GM23338 (cell line): ENCODE data around the gene SPATS2. TPM values are rescaled to one million over a fixed set of nuclear protein-coding genes. Genes with fewer than 3 reads are reported as not detected.

Experiments
- ATAC-seq: fragments of 200-7000 bp; cut with Tn5 transposase; 3 replicates; pipeline ENCODE4 v1.9.1; 2020
- DNase-seq: peaks from one replicate; pipeline ENCODE4 v3.0.0-alpha.2; 2015; ENCODE audit warnings: low spot score
- H2AFZ ChIP-seq: fragments of 200-600 bp; sonication (generic); 2 replicates; pipeline ENCODE4 v1.8.0; 2016; ENCODE audit warnings: antibody characterized with exemption, mild to moderate bottlenecking, moderate library complexity
- H3F3A ChIP-seq: fragments of 200-600 bp; sonication (generic); replicated peaks from 2 replicates; pipeline ENCODE4 v1.8.0; 2017; ENCODE audit warnings: antibody characterized with exemption, mixed run types, low read depth
- H3K27ac ChIP-seq: fragments of 200-600 bp; sonication (generic); 2 replicates; pipeline ENCODE4 v1.6.1; 2016; ENCODE audit warnings: low read depth
- H3K27me3 ChIP-seq: fragments of 200-600 bp; sonication (generic); 2 replicates; pipeline ENCODE4 v1.8.0; 2016; ENCODE audit warnings: mild to moderate bottlenecking, mixed run types, moderate library complexity; ENCODE audit not compliant: insufficient read depth
- H3K36me3 ChIP-seq: fragments of 200-600 bp; sonication (generic); 2 replicates; pipeline ENCODE4 v1.8.0; 2016; ENCODE audit warnings: mild to moderate bottlenecking; ENCODE audit not compliant: insufficient read depth
- H3K4me1 ChIP-seq: fragments of 200-600 bp; sonication (generic); 2 replicates; pipeline ENCODE4 v1.8.0; 2016; ENCODE audit warnings: mild to moderate bottlenecking, moderate library complexity; ENCODE audit not compliant: insufficient read depth
- H3K4me2 ChIP-seq: fragments of 200-600 bp; sonication (generic); 2 replicates; pipeline ENCODE4 v1.7.1; 2017; ENCODE audit warnings: mixed run types
- H3K4me3 ChIP-seq: fragments of 200-600 bp; sonication (generic); 2 replicates; pipeline ENCODE4 v1.6.1; 2016; ENCODE audit warnings: mixed run types
- H3K79me2 ChIP-seq: fragments of 200-600 bp; sonication (generic); replicated peaks from 2 replicates; pipeline ENCODE4 v1.8.0; 2017; ENCODE audit warnings: mild to moderate bottlenecking; ENCODE audit not compliant: insufficient read depth
- H3K9me2 ChIP-seq: fragments of 200-600 bp; sonication (generic); 2 replicates; pipeline ENCODE4 v1.8.0; 2017; ENCODE audit not compliant: insufficient read depth
- H4K20me1 ChIP-seq: fragments of 200-600 bp; sonication (generic); replicated peaks from 2 replicates; pipeline ENCODE4 v1.8.0; 2017; ENCODE audit warnings: mild to moderate bottlenecking; ENCODE audit not compliant: insufficient read depth
- H3K27ac Mint-ChIP-seq: 2 replicates; pipeline ENCODE4 v1.8.0; 2020; ENCODE audit warnings: inconsistent platforms, mild to moderate bottlenecking, moderate library complexity, mixed read lengths
- H3K27me3 Mint-ChIP-seq: 3 replicates; pipeline ENCODE4 v1.8.0; 2022; ENCODE audit warnings: low read depth, mild to moderate bottlenecking, moderate library complexity, mixed read lengths, inconsistent platforms; ENCODE audit not compliant: insufficient read depth, poor library complexity
- H3K36me3 Mint-ChIP-seq: 3 replicates; pipeline ENCODE4 v1.8.0; 2021; ENCODE audit warnings: low read depth, mild to moderate bottlenecking, inconsistent platforms, moderate library complexity, mixed read lengths
- H3K4me1 Mint-ChIP-seq: 3 replicates; pipeline ENCODE4 v1.8.0; 2020; ENCODE audit warnings: mild to moderate bottlenecking, inconsistent platforms, mixed read lengths
- H3K4me3 Mint-ChIP-seq: 3 replicates; pipeline ENCODE4 v1.8.0; 2021; ENCODE audit warnings: moderate library complexity, mild to moderate bottlenecking, inconsistent platforms, mixed read lengths
- H3K9me3 Mint-ChIP-seq: 3 replicates; pipeline ENCODE4 v1.8.0; 2020; ENCODE audit warnings: moderate library complexity, mild to moderate bottlenecking, inconsistent platforms, mixed read lengths
- EZH2phosphoT487 ChIP-seq: fragments of 200-600 bp; sonication (generic); IDR thresholded peaks from one replicate; pipeline ENCODE4 v1.8.1; 2018; ENCODE audit warnings: antibody characterized with exemption; ENCODE audit not compliant: unreplicated experiment
- ZNF114 ChIP-seq: fragments of 250-450 bp; sonication (Bioruptor Pico); IDR thresholded peaks from 2 replicates; pipeline ENCODE4 v1.5.0; 2020; ENCODE audit warnings: mild to moderate bottlenecking, moderate library complexity
- ZNF331 ChIP-seq: fragments of 250-450 bp; sonication (Bioruptor Pico); IDR thresholded peaks from 2 replicates; pipeline ENCODE4 v1.5.0; 2020; ENCODE audit warnings: low read depth, mild to moderate bottlenecking, moderate library complexity
- polyA plus RNA-seq: library from polyadenylated mRNA; unstranded; fragments of >200 nt; fragmentation: Nextera tagmentation; extraction: Ambion mirVana; gene quantifications from 2 replicates; pipeline ENCODE4 v1.2.1, GENCODE V29; 2016
- total RNA-seq: library from RNA; depleted of rRNA; stranded (reverse); fragments of >200 nt; shearing (Covaris generic); gene quantifications from 2 replicates; pipeline ENCODE4 v1.2.3, GENCODE V29; 2014
- TF ChIP-seq, protein P1 (sequence below): fragments of 250-450 bp; sonication (Bioruptor Pico); IDR thresholded peaks from 2 replicates; pipeline ENCODE4 v1.5.0; 2020; ENCODE audit warnings: mild to moderate bottlenecking, moderate library complexity
- TF ChIP-seq, protein P2 (sequence below), 2 experiments: fragments of 200-600 bp in 1 of 2; sonication (generic) in 1 of 2; conservative IDR thresholded peaks; 2 replicates each; pipeline versions ENCODE4 v1.5.1 to v1.6.1; 2016 to 2017; ENCODE audit warnings: antibody characterized with exemption in 2 of 2, low read depth in 2 of 2, mild to moderate bottlenecking in 2 of 2, moderate library complexity in 1 of 2

SPATS2 gene
- total and polyA plus RNA-seq, 2 experiments from 2014 or later: 20.6 to 61.0 TPM

DNA sequence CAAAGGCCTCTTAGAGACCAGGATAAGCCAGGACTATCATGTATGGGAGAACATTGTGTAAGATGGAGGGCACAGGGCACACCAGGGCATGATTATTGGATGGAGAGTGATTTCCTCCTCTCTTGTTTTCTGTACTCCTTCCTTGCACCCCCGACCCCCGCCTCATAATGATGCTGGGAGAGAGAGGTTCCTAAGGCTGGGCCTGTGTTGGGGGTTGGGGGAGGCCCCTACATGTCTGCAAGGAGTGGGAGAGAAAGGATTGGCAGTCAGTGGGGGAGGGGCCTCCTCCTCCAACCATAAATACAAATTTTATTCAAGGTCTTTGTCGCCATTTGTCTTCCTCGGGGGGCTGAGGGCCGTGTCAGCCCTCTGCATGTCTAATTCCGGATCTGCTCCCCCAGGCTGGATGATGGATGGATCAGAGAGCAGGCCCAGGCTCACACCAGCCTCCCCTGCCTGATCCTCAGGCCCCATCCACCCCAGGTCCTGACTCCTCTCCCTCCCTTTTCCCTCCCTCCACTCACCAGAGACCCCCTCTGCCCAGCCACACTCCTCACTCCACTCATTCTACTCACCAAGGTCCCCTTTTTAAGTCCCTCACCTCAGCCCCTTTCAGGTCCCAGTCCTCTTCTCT, 28.3 kb upstream of the SPATS2 start:
- H3K9me3 Mint-ChIP-seq: peaks cover 9% of the 10 kb centered on the region
- Histone ChIP-seq H3K4me1 (peaks cover 52% of the 10 kb centered on the region), H3K27me3 (peaks cover 99% of the 10 kb centered on the region), H2AFZ (no peak overlapping the region), H3K4me3 (peak overlapping the region; percentile 58; the same call in 1 of the 2 replicates), H3K9me2 (no peaks in the 10 kb centered on the region), H3K27ac (no peak overlapping the region), H3K36me3 (no peaks in the 10 kb centered on the region), H3K4me2 (peak overlapping the region; percentile 88), H3K79me2 (no peaks in the 10 kb centered on the region), H3F3A (peaks cover 35% of the 10 kb centered on the region), H4K20me1 (peaks cover 22% of the 10 kb centered on the region)
- TF ChIP-seq, protein P1, sequence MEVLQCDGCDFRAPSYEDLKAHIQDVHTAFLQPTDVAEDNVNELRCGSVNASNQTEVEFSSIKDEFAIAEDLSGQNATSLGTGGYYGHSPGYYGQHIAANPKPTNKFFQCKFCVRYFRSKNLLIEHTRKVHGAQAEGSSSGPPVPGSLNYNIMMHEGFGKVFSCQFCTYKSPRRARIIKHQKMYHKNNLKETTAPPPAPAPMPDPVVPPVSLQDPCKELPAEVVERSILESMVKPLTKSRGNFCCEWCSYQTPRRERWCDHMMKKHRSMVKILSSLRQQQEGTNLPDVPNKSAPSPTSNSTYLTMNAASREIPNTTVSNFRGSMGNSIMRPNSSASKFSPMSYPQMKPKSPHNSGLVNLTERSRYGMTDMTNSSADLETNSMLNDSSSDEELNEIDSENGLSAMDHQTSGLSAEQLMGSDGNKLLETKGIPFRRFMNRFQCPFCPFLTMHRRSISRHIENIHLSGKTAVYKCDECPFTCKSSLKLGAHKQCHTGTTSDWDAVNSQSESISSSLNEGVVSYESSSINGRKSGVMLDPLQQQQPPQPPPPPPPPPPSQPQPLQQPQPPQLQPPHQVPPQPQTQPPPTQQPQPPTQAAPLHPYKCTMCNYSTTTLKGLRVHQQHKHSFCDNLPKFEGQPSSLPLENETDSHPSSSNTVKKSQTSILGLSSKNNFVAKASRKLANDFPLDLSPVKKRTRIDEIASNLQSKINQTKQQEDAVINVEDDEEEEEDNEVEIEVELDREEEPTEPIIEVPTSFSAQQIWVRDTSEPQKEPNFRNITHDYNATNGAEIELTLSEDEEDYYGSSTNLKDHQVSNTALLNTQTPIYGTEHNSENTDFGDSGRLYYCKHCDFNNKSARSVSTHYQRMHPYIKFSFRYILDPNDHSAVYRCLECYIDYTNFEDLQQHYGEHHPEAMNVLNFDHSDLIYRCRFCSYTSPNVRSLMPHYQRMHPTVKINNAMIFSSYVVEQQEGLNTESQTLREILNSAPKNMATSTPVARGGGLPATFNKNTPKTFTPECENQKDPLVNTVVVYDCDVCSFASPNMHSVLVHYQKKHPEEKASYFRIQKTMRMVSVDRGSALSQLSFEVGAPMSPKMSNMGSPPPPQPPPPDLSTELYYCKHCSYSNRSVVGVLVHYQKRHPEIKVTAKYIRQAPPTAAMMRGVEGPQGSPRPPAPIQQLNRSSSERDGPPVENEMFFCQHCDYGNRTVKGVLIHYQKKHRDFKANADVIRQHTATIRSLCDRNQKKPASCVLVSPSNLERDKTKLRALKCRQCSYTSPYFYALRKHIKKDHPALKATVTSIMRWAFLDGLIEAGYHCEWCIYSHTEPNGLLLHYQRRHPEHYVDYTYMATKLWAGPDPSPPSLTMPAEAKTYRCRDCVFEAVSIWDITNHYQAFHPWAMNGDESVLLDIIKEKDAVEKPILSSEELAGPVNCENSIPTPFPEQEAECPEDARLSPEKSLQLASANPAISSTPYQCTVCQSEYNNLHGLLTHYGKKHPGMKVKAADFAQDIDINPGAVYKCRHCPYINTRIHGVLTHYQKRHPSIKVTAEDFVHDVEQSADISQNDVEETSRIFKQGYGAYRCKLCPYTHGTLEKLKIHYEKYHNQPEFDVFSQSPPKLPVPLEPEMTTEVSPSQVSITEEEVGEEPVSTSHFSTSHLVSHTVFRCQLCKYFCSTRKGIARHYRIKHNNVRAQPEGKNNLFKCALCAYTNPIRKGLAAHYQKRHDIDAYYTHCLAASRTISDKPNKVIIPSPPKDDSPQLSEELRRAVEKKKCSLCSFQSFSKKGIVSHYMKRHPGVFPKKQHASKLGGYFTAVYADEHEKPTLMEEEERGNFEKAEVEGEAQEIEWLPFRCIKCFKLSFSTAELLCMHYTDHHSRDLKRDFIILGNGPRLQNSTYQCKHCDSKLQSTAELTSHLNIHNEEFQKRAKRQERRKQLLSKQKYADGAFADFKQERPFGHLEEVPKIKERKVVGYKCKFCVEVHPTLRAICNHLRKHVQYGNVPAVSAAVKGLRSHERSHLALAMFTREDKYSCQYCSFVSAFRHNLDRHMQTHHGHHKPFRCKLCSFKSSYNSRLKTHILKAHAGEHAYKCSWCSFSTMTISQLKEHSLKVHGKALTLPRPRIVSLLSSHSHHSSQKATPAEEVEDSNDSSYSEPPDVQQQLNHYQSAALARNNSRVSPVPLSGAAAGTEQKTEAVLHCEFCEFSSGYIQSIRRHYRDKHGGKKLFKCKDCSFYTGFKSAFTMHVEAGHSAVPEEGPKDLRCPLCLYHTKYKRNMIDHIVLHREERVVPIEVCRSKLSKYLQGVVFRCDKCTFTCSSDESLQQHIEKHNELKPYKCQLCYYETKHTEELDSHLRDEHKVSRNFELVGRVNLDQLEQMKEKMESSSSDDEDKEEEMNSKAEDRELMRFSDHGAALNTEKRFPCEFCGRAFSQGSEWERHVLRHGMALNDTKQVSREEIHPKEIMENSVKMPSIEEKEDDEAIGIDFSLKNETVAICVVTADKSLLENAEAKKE (CRISPR knock-in tag): no peak
- TF ChIP-seq ZNF331 (CRISPR knock-in tag) (no peak), ZNF114 (CRISPR knock-in tag) (no peak), EZH2phosphoT487 (no peak)
- TF ChIP-seq, protein P2, sequence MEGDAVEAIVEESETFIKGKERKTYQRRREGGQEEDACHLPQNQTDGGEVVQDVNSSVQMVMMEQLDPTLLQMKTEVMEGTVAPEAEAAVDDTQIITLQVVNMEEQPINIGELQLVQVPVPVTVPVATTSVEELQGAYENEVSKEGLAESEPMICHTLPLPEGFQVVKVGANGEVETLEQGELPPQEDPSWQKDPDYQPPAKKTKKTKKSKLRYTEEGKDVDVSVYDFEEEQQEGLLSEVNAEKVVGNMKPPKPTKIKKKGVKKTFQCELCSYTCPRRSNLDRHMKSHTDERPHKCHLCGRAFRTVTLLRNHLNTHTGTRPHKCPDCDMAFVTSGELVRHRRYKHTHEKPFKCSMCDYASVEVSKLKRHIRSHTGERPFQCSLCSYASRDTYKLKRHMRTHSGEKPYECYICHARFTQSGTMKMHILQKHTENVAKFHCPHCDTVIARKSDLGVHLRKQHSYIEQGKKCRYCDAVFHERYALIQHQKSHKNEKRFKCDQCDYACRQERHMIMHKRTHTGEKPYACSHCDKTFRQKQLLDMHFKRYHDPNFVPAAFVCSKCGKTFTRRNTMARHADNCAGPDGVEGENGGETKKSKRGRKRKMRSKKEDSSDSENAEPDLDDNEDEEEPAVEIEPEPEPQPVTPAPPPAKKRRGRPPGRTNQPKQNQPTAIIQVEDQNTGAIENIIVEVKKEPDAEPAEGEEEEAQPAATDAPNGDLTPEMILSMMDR (conservative IDR thresholded peaks at IDR 0.05; ENCODE audit: low read depth in 2 of 2): no peak
- no peak for ATAC-seq
- H3K4me1 Mint-ChIP-seq: peaks cover 59% of the 10 kb centered on the region
- H3K27ac Mint-ChIP-seq: no peak overlapping the region
- peak overlapping the region; percentile 11; the same call in 1 of the 3 replicates for H3K4me3 Mint-ChIP-seq
- peaks cover 97% of the 10 kb centered on the region for H3K27me3 Mint-ChIP-seq
- no peak for DNase-seq
- H3K36me3 Mint-ChIP-seq: no peaks in the 10 kb centered on the region; the same call in 2 of the 3 replicates
